ENCODE data around the gene DDHD1.

DDHD1 gene

GRCh38 chr14:53190938-53191337 lies 37.8 kb upstream of the DDHD1 start:
- H4K20me1 ChIP-seq (ENCODE audit: insufficient read depth, low read length) = no peaks in the 10 kb centered on the region
- no peak overlapping the region for H3K27ac ChIP-seq (ENCODE audit: low read length)
- H3K4me3 ChIP-seq (ENCODE audit: low read length) = no peak overlapping the region
- no peaks in the 10 kb centered on the region for H3K36me3 ChIP-seq (replicated peaks; ENCODE audit: low read depth, low read length)
- H3K4me1 ChIP-seq (ENCODE audit: low read length) = no peaks in the 10 kb centered on the region
- no peaks in the 10 kb centered on the region for H3K79me2 ChIP-seq (ENCODE audit: low read length)
- H2AFZ ChIP-seq (ENCODE audit: low read depth, low read length) = no peak overlapping the region
- TF ChIP-seq EZH2phosphoT487 (IDR thresholded peaks at IDR 0.05; ENCODE audit: low read depth) = no peak
- TF ChIP-seq, protein P1, sequence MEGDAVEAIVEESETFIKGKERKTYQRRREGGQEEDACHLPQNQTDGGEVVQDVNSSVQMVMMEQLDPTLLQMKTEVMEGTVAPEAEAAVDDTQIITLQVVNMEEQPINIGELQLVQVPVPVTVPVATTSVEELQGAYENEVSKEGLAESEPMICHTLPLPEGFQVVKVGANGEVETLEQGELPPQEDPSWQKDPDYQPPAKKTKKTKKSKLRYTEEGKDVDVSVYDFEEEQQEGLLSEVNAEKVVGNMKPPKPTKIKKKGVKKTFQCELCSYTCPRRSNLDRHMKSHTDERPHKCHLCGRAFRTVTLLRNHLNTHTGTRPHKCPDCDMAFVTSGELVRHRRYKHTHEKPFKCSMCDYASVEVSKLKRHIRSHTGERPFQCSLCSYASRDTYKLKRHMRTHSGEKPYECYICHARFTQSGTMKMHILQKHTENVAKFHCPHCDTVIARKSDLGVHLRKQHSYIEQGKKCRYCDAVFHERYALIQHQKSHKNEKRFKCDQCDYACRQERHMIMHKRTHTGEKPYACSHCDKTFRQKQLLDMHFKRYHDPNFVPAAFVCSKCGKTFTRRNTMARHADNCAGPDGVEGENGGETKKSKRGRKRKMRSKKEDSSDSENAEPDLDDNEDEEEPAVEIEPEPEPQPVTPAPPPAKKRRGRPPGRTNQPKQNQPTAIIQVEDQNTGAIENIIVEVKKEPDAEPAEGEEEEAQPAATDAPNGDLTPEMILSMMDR (IDR thresholded peaks at IDR 0.05; ENCODE audit: low read depth, low read length) = no peak
- no peak overlapping the region for H3K9ac ChIP-seq (ENCODE audit: low read length)
- no peak overlapping the region for H3K4me2 ChIP-seq (ENCODE audit: low read length)
- H3K27me3 ChIP-seq (ENCODE audit: low read depth, low read length) = no peaks in the 10 kb centered on the region
- no peaks in the 10 kb centered on the region for H3K9me3 ChIP-seq (ENCODE audit: insufficient read depth, low read length)

DNA sequence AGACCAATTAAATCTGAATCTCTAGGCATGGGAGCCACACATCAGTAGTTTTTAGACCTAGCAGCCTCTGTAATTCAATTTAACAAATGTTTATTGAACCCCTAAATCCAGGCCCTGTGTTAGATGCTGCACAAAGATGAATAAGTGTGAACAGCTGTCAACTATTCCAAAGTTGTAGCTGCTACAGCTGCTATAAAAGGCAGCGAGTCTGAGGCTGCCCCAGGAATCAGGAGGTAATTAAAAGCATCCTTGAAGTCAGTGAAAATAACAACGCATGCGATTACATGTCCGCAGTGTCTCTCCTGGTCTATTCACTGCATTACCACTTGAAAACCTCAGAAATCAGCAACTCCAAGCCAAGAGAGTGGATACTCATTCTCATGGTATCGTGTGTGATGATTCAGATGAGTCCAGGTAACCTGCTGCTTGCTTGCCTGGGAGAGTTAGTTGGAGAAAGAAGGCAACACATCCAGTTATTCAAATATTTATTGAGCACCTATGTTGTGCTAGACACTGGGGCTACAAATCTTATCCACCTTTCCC lies 34.9 kb upstream of the DDHD1 start:
- H3K79me2 ChIP-seq (ENCODE audit: low read length) = no peaks in the 10 kb centered on the region
- H2AFZ ChIP-seq (ENCODE audit: low read depth, low read length) = no peak overlapping the region
- no peak overlapping the region for H3K9ac ChIP-seq (ENCODE audit: low read length)
- no peaks in the 10 kb centered on the region for H3K4me1 ChIP-seq (ENCODE audit: low read length)
- TF ChIP-seq, protein P1 (IDR thresholded peaks at IDR 0.05; ENCODE audit: low read depth, low read length) = no peak
- H3K4me3 ChIP-seq (ENCODE audit: low read length) = no peak overlapping the region
- no peaks in the 10 kb centered on the region for H3K27me3 ChIP-seq (ENCODE audit: low read depth, low read length)
- no peak overlapping the region for H3K27ac ChIP-seq (ENCODE audit: low read length)
- H3K9me3 ChIP-seq (ENCODE audit: insufficient read depth, low read length) = no peaks in the 10 kb centered on the region
- no peak overlapping the region for H3K4me2 ChIP-seq (ENCODE audit: low read length)
- H3K36me3 ChIP-seq (replicated peaks; ENCODE audit: low read depth, low read length) = no peaks in the 10 kb centered on the region
- H4K20me1 ChIP-seq (ENCODE audit: insufficient read depth, low read length) = no peaks in the 10 kb centered on the region

DNA sequence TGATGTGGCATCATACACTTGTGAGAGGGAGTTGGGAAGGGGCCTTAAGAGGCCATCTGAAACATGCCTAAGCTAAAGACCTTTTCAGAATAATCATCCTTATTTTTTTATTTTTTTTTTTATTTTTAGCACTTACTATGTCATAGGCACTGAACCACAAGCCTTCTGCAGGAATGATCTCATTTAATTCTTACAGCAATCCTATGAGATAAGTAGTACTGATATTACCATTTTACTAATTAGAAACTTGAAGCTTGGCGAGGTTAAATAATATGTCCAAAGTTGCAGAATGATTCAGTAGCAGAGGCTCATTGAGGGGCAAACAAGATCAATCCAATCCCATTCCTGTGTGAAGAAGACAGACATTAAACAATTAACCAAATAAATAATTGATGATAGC lies 33.4 kb upstream of the DDHD1 start:
- no peaks in the 10 kb centered on the region for H3K27me3 ChIP-seq (ENCODE audit: low read depth, low read length)
- no peak overlapping the region for H3K4me3 ChIP-seq (ENCODE audit: low read length)
- H2AFZ ChIP-seq (ENCODE audit: low read depth, low read length) = no peak overlapping the region
- H3K9me3 ChIP-seq (ENCODE audit: insufficient read depth, low read length) = no peaks in the 10 kb centered on the region
- TF ChIP-seq, protein P1 (IDR thresholded peaks at IDR 0.05; ENCODE audit: low read depth, low read length) = no peak
- TF ChIP-seq EZH2phosphoT487 (IDR thresholded peaks at IDR 0.05; ENCODE audit: low read depth) = no peak
- no peak overlapping the region for H3K4me2 ChIP-seq (ENCODE audit: low read length)
- H3K36me3 ChIP-seq (replicated peaks; ENCODE audit: low read depth, low read length) = no peaks in the 10 kb centered on the region
- no peaks in the 10 kb centered on the region for H3K4me1 ChIP-seq (ENCODE audit: low read length)
- no peaks in the 10 kb centered on the region for H3K79me2 ChIP-seq (ENCODE audit: low read length)
- H3K9ac ChIP-seq (ENCODE audit: low read length) = no peak overlapping the region
- no peak overlapping the region for H3K27ac ChIP-seq (ENCODE audit: low read length)
- H4K20me1 ChIP-seq (ENCODE audit: insufficient read depth, low read length) = no peaks in the 10 kb centered on the region

DNA sequence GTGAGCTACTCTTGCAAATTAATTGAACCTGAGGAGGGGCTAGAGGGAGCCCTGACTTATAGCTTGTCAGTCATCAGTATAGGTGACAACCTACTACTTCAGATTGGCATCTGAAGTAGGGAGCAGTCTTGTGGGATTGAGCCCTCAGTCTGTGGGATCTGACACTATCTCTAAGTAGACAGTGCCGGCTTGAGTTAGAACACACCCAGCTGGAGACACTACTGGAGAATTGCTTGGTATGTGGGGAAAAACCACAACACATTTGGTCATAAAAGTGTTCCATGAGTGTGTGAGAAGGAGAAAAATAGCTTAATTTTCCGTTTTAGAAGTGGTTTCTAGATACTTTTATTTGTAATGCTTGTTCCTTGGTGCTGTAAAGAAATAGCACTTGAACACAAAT lies 30.5 kb upstream of the DDHD1 start:
- H3K27ac ChIP-seq (ENCODE audit: low read length) = no peak overlapping the region
- TF ChIP-seq EZH2phosphoT487 (IDR thresholded peaks at IDR 0.05; ENCODE audit: low read depth) = no peak
- TF ChIP-seq, protein P1 (IDR thresholded peaks at IDR 0.05; ENCODE audit: low read depth, low read length) = no peak
- H3K36me3 ChIP-seq (replicated peaks; ENCODE audit: low read depth, low read length) = no peaks in the 10 kb centered on the region
- no peak overlapping the region for H3K4me3 ChIP-seq (ENCODE audit: low read length)
- no peaks in the 10 kb centered on the region for H4K20me1 ChIP-seq (ENCODE audit: insufficient read depth, low read length)
- H3K9ac ChIP-seq (ENCODE audit: low read length) = no peak overlapping the region
- H3K27me3 ChIP-seq (ENCODE audit: low read depth, low read length) = no peaks in the 10 kb centered on the region
- no peak overlapping the region for H2AFZ ChIP-seq (ENCODE audit: low read depth, low read length)
- no peaks in the 10 kb centered on the region for H3K79me2 ChIP-seq (ENCODE audit: low read length)
- no peak overlapping the region for H3K4me2 ChIP-seq (ENCODE audit: low read length)
- no peaks in the 10 kb centered on the region for H3K9me3 ChIP-seq (ENCODE audit: insufficient read depth, low read length)
- no peaks in the 10 kb centered on the region; the same call in 1 of the 2 replicates for H3K4me1 ChIP-seq (ENCODE audit: low read length)

Measured in OCI-LY3 (cell line).